Left lung (tissue), 10 donors: ENCODE results near the gene YPEL3. TPM values are rescaled to one million over a fixed set of nuclear protein-coding genes. Genes with fewer than 3 reads are reported as not detected.

Source experiments
- ATAC-seq: fragments of 200-7000 bp; cut with Tn5 transposase; one replicate; pipeline ENCODE4 v1.9.1; 2020; ENCODE audit warnings: moderate library complexity
- DNase-seq, 4 donors: peaks; one replicate each; pipeline ENCODE4 v3.0.0-alpha.2; 2013 to 2020
- H3K27ac ChIP-seq, 2 donors: fragments of 200-600 bp; sonication (generic) in 1 of 2; one replicate each; pipeline versions ENCODE4 v1.5.0 to v1.8.0; 2020 to 2021
- H3K27me3 ChIP-seq, 2 donors: fragments of 200-600 bp; sonication (generic) in 1 of 2; one replicate each; pipeline versions ENCODE4 v1.5.0 to v1.8.0; 2020 to 2021
- H3K36me3 ChIP-seq, 2 donors: fragments of 200-600 bp; sonication (generic) in 1 of 2; one replicate each; pipeline versions ENCODE4 v1.5.0 to v1.8.0; 2020 to 2021
- H3K4me1 ChIP-seq, 2 donors: fragments of 200-600 bp; one replicate each; pipeline ENCODE4 v1.8.0; 2021
- H3K4me3 ChIP-seq, 2 donors: fragments of 200-600 bp; sonication (generic) in 1 of 2; one replicate each; pipeline versions ENCODE4 v1.5.0 to v1.8.0; 2020 to 2021; ENCODE audit warnings: mild to moderate bottlenecking in 1 of 2
- H3K9me3 ChIP-seq, 2 donors: fragments of 200-600 bp; sonication (generic) in 1 of 2; one replicate each; pipeline versions ENCODE4 v1.5.0 to v1.8.0; 2020 to 2021
- CTCF ChIP-seq, 2 donors: fragments of 200-600 bp; sonication (generic) in 1 of 2; IDR thresholded peaks; one replicate each; pipeline versions ENCODE4 v1.5.0 to v1.8.0; 2021; ENCODE audit warnings: antibody characterized with exemption in 2 of 2
- intact Hi-C, 2 donors: fragments of 100-400 bp; cut with DNase I; formaldehyde crosslinking; loops; one replicate each; pipeline versions ENCODE4 v1.11.2 to v1.14.2; 2022
- polyA plus RNA-seq, 6 donors: library from polyadenylated mRNA; unstranded; fragments of 120-200 nt; gene quantifications; one replicate each; pipeline ENCODE4 v1.2.1, GENCODE V29; 2013; ENCODE audit not compliant: insufficient read length in 6 of 6
- total RNA-seq, 2 donors: library from RNA; stranded (reverse); fragmentation: NEBNext Ultra II Directional; extraction: Animal tissue kit (Norgen Biotek cat#: 25700); gene quantifications; one replicate each; pipeline ENCODE4 v1.2.1, GENCODE V29; 2021
- donor health status: DM: no; HTN: yes; CAD: no.
- donor health status: DM: no; HTN: no; CAD: no.

Gene YPEL3
- total and polyA plus RNA-seq, 8 donors: 48.8 to 79.5 (median 55.9) TPM

GRCh38 chr16:30124985-30125379 lies 29.0 kb upstream of the YPEL3 start:
- H3K27ac ChIP-seq: peak overlapping the region in 1 of 2 donors; percentile 87
- ATAC-seq: no peak
- DNase-seq: no peak
- peaks cover 7 to 33% of the 10 kb centered on the region in 2 donors for H3K4me1 ChIP-seq
- H3K27me3 ChIP-seq: no peaks in the 10 kb centered on the region
- no peak overlapping the region for H3K4me3 ChIP-seq
- H3K9me3 ChIP-seq: no peaks in the 10 kb centered on the region
- TF ChIP-seq CTCF (IDR thresholded peaks at IDR 0.05): no peak
- intact Hi-C loops: no loop called here
- H3K36me3 ChIP-seq: peaks cover 0 to 2% of the 10 kb centered on the region in 2 donors

- Histone ChIP-seq H3K27me3 (no peaks in the 10 kb centered on the region), H3K27ac (peak overlapping the region; percentile 87), H3K36me3 (peaks cover 0 to 25% of the 10 kb centered on the region in 2 donors), H3K4me1 (peaks cover 7 to 36% of the 10 kb centered on the region in 2 donors), H3K9me3 (no peaks in the 10 kb centered on the region), H3K4me3 (peak overlapping the region; percentile 74 to 93)
- intact Hi-C loops: no loop called here
- peak in 1 of 4 donors; percentile 71 for DNase-seq
- ATAC-seq: peak; percentile 14
- TF ChIP-seq CTCF (IDR thresholded peaks at IDR 0.05): no peak
Measured at GRCh38 chr16:30122604-30123160, 26.7 kb upstream of the YPEL3 start.

GRCh38 chr16:30121741-30122571 lies 25.9 kb upstream of the YPEL3 start:
- intact Hi-C loops: no loop called here
- TF ChIP-seq CTCF (IDR thresholded peaks at IDR 0.05): no peak
- peak in 3 of 4 donors; percentile 43 to 80 (median 55) for DNase-seq

GRCh38 chr16:30120340-30121105 lies 24.5 kb upstream of the YPEL3 start:
- intact Hi-C loops: no loop called here
- no peaks in the 10 kb centered on the region for H3K27me3 ChIP-seq
- peaks cover 7 to 36% of the 10 kb centered on the region in 2 donors for H3K4me1 ChIP-seq
- ATAC-seq (no peak), DNase-seq (no peak)
- no peak overlapping the region for H3K4me3 ChIP-seq
- H3K36me3 ChIP-seq: peaks cover 0 to 47% of the 10 kb centered on the region in 2 donors
- H3K9me3 ChIP-seq: no peaks in the 10 kb centered on the region
- no peak for TF ChIP-seq CTCF (IDR thresholded peaks at IDR 0.05)
- H3K27ac ChIP-seq: peak overlapping the region; percentile 87

More at GRCh38 chr16:30121741-30122571, 25.9 kb upstream of the YPEL3 start:
- peak; percentile 14 for ATAC-seq
- peak overlapping the region; percentile 87 for H3K27ac ChIP-seq
- H3K4me3 ChIP-seq: peak overlapping the region; percentile 74 to 93
- peaks cover 0 to 32% of the 10 kb centered on the region in 2 donors for H3K36me3 ChIP-seq
- H3K9me3 ChIP-seq: no peaks in the 10 kb centered on the region
- H3K27me3 ChIP-seq: no peaks in the 10 kb centered on the region
- H3K4me1 ChIP-seq: peaks cover 7 to 36% of the 10 kb centered on the region in 2 donors
